Muscle of back (tissue), 11 donors: ENCODE measurements around the gene DNAJC1. TPM values are rescaled to one million over a fixed set of nuclear protein-coding genes. Genes with fewer than 3 reads are reported as not detected.
"Not testable (repeated sequence)": the region's sequence is repeated elsewhere in the genome, so short reads cannot be mapped to it uniquely, and the experiment has no call there.

ENCODE experiments used
- DNase-seq, 3 donors: peaks; one replicate each; pipeline versions ENCODE4 v3.0.0 to v3.0.0-alpha.2; 2013
- polyA plus RNA-seq, 10 donors: library from polyadenylated mRNA; unstranded; fragments of 120-200 nt; gene quantifications; one replicate each; pipeline ENCODE4 v1.2.1, GENCODE V29; 2013; ENCODE audit not compliant: insufficient read length in 10 of 10

Gene DNAJC1
- polyA plus RNA-seq, 10 donors = 11.0 to 19.7 (median 12.7) TPM

DNA sequence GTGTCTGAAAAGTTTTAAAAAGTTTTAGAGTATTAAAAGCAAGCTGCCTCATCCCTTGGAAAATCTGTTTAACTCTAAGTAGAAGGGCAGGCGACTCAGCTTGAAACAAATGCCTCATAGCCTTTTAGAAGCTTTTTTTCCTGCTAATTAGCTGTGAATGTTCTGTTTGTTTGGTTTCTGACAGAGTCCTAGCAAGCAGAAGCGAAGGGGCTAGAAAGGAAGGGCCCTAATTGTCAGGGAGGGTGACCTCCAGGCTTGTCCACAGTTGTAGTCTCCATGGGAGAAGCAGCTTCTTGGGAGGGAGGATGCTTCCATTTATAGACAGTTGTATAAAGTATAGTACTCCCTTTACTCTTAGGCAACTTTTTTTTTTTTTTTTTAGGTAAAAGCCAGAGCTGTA, 90.9 kb downstream of the DNAJC1 start:
- DNase-seq = no peak

DNA sequence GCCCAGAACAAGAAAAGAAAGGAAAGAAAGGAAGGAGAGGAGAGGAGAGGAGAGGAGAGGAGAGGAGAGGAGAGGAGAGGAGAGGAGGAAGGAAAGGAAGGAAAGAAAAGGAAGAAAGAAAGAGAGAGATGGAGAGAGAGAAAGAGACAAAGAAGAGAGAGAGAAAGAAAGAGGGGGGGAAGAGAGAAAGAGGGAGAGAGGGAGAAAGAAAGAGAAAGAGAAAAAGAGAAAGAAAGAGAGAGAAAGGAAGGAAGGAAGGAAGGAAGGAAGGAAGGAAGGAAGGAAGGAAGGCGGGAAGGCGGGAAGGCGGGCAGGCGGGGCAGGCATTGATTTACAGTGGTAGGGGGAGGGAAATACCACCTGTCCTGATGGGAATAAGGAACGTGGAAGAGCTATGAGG, 92.7 kb downstream of the DNAJC1 start:
- no peak for DNase-seq

- DNase-seq = no peak
Measured at GRCh38 chr10:21907436-21907835, 96.1 kb downstream of the DNAJC1 start.

GRCh38 chr10:21904930-21905329, 98.6 kb downstream of the DNAJC1 start:
- DNase-seq = no peak

DNA sequence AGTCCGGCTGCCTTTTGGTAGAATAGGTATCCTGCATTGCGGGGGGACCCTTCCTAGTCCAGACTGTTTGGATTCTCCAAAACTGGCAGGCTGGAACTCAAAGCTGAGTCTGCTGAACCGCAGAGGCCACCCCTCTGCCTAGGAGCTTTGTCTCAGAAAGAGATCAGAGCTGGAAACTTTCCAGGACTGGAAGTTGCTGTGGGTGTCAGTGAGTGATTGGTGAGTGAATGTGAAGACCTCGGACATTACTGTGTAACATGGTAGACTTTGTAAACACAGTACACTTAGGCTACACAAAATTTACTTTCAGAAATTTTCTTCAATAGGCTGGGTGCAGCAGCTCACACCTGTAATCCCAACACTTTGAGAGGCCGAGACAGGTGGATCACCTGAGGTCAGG, 103.8 kb downstream of the DNAJC1 start:
- no peak for DNase-seq

- DNase-seq = no peak
Measured at GRCh38 chr10:21895932-21896331, 107.6 kb downstream of the DNAJC1 start.

DNA sequence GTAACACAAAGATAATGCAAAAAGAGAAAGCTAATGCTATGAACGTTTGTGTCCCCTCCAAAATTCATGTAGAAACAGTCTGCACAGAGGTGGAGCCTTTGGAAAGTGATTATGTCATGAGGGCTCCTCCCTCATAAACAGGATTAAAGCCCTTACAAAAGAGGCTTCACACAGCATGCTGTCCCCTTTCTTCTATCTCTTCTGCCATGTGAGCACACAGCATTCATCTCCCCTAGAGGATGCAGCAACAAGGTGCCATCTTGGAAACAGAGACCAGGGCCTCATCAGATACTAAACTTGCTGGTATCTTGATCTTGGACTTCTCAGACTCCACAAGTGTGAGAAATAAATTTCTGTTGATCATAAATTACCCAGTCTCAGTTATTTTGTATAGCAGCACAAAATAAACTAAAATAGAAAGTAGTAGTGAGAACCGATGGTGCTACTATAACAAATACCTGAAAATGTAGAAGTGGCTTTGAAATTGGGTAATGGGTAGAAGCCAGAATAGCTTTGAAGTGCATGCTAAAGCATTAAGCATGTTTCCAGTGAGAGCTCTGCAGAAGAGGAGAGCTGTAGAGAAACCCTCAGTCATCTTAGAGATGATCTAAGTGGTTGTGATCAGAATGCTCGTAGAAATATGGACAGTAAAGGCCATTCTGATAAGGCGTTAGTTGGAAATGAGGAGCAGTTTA, 108.7 kb downstream of the DNAJC1 start:
- DNase-seq = no peak

DNA sequence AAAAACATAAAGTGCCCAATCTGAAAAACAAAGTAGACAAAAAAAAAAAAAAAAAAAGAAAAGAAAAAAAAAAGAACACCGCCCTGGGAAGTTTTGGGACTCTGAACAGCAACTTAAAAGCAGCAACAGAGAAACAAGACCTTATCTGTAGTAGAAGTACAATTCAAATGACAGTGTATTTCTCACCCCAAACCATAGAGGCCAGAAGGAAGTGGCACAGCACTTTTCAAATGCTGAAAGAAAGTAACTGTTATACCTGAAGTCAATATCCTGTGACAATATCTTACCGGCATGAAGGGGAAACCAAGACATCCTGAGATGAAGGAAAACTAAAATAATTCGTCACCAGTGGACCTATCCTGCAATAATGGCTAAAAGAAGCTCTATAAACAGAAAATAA, 112.1 kb downstream of the DNAJC1 start:
- DNase-seq = no peak

DNA sequence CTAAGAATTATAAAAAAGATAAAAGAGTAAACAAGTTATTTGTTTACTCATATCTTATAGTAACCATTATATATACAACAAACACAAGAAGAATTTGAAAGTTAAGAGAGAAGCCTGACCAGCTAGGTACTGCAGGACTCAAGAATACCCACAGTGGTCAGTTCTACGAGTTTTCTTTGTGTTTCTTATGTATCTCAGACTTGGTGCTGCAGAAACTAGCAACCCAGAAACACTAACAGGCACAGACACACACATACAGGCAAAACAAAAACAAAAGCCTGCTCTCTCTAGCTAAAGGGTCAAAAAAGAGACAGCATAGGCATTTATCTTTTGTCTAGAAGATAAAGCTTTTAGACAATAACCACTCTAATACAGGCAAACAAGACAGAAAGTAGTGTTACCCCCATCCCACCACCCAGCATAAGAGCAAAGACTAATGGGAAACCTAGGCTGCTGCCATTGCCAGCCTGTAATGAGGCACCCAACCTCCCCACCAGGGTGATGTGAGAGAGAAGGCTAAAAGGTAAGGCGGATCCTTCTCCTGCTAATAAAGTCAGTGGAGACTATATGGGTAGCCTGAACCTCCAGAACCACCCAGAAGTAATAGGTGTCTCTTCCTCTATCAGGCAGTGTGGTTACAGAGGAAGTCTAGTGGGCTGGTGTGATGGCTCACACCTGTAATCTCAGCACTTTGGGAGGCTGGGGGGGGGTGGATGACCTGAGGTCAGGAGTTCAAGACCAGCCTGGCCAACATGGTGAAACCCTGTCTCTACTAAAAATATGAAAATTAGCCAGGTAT, 113.9 kb downstream of the DNAJC1 start:
- no peak for DNase-seq

GRCh38 chr10:21888959-21889358, 114.6 kb downstream of the DNAJC1 start:
- DNase-seq = no peak

DNA sequence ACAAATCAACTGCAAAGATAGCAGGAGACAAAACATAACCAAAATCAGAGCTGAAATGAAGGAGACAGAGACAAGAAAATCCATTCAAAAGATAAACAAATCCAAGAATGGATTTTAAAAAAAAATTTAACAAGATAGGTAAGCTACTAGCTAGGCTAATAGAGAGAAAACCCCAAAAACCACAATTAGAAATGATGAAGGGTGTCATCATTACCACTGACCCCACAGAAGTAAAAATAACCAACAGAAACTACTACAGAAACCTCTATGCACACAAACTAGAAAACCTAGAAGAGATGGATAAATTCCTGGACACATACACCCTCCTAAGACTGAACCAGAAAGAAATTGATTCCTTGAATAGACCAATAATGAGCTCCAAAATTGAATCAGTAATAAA, 117.6 kb downstream of the DNAJC1 start:
- DNase-seq = no peak

DNA sequence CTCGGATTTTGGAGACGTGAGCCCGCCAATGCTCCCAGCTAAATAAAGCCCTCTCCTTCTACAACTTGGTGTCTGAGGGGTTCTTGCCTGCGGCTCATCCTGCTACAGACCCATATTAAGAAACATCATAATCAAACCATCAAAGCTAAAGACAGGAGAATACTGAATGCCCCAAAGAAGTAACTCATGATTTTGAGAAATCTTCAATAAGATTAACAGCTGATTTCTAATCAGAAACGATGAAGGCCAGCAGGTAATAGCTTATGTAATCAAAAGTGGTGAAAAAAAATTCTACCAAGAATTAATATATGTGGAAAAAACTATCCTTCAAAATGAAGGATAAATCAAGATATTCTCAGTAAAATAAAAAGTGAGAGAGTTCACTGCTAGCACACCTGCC, 130.3 kb downstream of the DNAJC1 start:
- DNase-seq = no peak

DNA sequence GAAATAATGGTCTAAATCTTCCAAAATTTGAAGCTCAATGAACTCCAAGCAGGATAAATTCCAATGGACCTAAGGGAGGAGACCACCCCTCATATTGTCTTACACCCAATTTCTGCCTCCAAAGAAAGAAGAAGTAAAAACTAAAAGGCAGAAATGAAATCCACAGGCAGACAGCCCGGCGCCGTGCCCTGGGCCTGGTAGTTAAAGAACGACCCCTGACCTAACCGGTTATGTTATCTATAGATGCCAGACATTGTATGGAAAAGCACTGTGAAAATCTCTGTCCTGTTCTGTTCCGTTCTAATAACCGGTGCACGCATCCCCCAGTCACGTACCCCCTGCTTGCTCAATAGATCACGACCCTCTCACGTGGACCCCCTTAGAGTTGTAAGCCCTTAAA, 130.8 kb downstream of the DNAJC1 start:
- not testable (repeated sequence) for DNase-seq

DNA sequence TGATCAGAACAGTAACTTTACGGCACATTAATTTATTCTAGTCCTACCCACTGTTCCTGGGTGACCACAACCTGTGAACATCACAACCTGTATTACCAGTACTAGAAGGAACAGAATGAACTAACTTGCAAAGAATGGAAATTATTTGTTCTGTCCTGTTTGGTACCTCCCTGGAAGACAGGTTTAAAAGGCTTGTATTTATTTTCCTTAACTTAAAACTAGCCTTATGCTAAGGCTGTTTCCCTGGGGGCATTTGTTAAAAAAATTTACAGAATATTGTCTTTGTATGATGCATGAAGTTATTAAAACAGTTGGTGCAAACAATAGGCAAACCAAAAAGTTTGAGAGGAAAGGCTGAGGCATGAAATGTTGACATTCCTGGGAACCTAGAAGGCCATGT, 132.7 kb downstream of the DNAJC1 start:
- no peak for DNase-seq

DNA sequence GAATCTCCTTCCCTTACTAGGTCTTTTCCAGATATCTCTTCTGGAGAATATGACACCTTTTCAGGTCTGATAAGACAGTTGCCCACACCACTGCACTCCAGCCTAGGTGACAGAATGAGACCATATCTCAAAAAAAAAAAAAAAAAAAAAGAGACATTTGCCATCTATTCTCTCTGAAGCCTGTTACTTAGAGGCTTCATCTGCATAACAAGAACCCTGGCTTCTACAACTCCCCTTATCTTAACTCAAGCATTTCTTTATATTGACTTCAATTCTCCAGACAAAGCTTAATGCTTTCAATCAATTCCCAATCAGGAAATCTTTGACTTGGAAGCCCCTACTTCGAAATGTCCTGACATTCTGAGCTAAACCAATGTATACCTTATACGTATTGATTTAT, 134.4 kb downstream of the DNAJC1 start:
- not testable (repeated sequence) for DNase-seq

- DNase-seq = no peak
Measured at GRCh38 chr10:21860718-21861117, 142.8 kb downstream of the DNAJC1 start.

GRCh38 chr10:21858455-21858854, 145.1 kb downstream of the DNAJC1 start:
- DNase-seq = no peak

DNA sequence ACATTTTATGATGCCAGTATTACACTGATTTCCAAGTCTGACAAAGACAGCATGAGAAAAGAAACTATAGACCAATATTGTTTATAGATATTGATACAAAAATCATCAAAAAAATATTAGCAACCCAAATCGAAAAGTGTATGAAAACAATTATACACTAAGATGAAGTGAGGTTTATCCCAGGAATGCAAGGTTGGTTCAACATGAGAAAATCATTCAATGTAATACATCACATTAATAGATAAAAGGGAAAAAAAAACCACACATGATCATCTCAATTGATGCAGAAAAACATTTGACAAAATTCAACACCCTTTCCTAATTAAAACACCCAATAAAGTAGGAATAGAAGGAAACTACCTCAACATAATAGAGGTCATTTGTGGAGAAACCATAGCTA, 153.9 kb downstream of the DNAJC1 start:
- no peak for DNase-seq

GRCh38 chr10:21843645-21844044, 159.9 kb downstream of the DNAJC1 start:
- no peak for DNase-seq

- not testable (repeated sequence) for DNase-seq
Measured at GRCh38 chr10:21841273-21841672, 162.3 kb downstream of the DNAJC1 start.

DNA sequence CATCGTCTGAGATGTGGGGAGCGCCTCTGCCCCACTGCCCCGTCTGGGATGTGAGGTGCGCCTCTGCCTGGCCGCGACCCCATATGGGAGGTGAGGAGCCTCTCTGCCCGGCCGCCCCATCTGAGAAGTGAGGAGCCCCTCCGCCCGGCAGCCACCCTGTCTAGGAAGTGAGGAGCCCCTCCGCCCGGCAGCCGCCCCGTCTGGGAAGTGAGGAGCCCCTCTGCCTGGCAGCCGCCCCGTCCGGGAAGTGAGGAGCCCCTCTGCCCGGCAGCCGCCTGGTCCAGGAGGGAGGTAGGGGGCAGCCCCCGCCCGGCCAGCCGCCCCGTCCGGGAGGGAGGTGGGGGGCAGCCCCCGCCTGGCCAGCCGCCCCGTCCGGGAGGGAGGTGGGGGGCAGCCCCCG, 166.0 kb downstream of the DNAJC1 start:
- not testable (repeated sequence) for DNase-seq

DNA sequence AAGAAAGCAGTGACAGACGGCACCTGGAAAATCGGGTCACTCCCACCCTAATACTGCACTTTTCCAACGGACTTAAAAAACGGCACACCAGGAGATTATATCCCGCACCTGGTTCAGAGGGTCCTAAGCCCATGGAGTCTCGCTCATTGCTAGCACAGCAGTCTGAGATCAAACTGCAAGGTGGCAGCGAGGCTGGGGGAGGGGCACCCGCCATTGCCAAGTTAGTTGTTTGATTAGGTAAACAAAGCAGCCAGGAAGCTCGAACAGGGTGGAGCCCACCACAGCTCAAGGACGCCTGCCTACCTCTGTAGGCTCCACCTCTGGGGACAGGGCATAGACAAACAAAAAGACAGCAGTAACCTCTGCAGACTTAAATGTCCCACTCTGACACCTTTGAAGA, 169.0 kb downstream of the DNAJC1 start:
- not testable (repeated sequence) for DNase-seq

DNA sequence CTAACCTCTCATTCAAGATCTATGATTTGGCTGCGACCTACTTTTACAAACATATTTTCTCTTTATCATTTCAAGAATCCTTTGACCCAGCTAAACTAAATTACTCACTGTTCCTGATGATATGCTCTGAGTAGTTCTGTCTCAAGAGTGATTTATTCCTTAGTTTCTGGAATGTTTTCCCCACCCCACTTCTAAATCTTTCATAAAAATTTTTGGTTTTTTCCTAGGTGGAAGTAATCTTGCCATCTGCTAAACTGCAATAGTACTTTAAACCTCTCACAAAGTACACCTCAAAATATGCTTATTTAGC, 170.8 kb downstream of the DNAJC1 start:
- DNase-seq = peak in 1 of 3 donors; percentile 17
